GM18508 (cell line): ENCODE measurements around the gene ALKBH4.
A peak's percentile ranks its signal among the peaks of the same experiment; 100 is the strongest.
"Not testable (repeated sequence)": the region's sequence is repeated elsewhere in the genome, so short reads cannot be mapped to it uniquely, and the experiment has no call there.

Source experiments
- ATAC-seq: cut with Tn5 transposase; IDR thresholded peaks from one replicate; pipeline ENCODE4 v1.9.1; 2021; ENCODE audit warnings: moderate number of reproducible peaks; ENCODE audit not compliant: insufficient read depth, unreplicated experiment

Gene ALKBH4

DNA sequence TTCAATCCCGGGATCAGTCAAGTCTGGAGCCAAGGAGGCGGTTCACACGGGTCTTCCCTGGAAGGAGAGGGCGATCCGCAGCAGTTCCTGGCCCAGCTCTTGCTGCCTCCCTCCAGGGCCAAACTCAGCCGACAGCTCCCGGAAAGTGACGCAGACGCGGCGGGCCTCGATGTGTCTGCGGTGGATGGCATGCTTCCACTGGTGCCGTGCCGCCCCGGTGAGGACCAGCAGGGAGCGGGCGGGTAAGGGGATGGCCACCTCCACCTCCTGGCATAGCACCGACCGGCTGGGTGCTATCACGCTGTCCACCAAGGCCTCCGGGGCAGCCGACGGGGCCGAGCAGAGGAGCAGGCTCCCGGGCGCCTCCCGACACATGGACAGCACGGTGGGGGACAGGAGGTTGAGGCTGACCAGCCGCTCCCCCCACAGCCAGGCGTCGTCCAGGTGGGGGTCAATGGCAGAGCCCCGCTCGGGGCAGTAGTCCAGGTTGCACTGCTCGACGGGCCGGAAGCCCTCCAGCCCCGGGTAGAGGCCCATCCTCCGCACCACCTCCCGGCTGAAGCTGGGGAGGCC, 7.2 kb downstream of the ALKBH4 start:
- ATAC-seq = no peak

DNA sequence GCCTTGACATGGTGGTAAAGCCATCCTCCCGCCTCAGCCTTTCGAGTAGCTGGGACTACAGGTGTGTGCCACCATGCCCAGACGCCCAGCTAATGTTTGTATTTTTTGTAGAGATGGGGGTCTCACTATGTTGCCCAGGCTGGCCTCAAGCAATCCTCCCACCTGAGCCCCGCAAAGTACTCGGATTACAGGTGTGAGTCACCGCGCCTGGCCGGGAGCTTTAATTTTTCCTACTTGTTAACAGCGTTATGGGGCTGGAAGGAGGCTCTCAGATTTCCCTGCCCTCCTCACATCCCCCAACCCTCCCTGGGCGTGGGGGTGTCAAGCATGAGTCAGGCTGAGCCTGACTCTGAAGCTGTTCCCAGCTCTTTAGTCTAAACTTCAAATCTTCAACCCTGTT, 8.3 kb downstream of the ALKBH4 start:
- ATAC-seq = no peak

DNA sequence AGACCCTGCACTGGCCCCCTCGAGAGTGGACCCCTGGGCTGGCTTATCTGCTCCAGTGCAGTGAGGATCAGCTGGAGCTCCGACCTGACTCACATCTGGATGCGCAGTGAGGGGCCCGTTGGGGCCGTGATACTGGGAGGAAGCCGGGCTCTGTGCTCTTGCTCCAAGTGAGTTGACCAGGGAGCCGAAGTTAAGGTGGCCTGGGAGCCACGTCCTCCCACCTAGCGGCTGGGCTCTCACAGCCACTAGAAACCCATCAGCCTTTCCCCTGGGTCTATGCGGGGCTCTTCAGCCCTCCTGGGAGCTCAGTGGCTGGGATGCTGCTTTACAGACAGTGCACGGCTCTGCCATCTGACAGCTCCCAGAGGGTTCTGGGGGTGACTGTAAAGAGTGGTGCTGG, 9.1 kb downstream of the ALKBH4 start:
- ATAC-seq = no peak

DNA sequence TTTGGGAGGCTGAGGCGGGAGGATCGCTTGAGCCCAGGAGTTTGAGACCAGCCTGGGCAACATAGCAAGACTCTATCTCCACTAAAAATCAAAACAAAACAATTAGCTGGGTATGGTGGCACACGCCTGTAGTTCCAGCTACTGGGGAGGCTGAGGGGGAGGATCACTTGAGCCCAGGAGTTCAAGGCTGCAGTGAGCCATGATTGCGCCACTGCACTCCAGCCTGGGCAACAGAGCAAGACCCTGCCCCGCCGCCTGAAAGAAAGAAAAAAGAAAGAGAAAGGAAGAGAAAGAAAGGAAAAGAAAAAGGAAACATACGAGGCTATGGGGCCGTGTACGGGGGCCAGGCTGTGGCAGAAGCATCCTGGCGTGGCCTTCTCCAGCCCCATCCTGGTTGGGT, 9.7 kb downstream of the ALKBH4 start:
- ATAC-seq = not testable (repeated sequence)

DNA sequence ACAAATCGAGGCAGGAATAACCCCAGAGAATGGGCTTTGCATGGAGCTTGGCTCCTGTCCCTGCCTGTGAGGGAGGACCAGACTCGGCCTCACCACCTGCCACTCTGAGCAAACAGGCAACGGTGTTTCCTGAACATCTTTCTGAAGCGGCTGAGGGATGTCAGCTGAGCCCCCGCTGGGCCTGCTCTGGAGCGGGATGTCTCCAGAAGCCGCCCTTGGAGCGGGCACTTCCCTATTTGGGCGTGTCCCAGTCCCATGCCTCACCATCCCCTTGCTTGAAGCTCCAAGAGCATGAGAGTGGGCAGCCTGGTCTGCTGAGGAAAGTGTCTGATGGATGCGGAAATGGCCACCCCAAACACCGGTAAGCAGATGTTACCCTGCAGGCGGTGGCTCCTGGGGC, 10.2 kb downstream of the ALKBH4 start:
- ATAC-seq = no peak

DNA sequence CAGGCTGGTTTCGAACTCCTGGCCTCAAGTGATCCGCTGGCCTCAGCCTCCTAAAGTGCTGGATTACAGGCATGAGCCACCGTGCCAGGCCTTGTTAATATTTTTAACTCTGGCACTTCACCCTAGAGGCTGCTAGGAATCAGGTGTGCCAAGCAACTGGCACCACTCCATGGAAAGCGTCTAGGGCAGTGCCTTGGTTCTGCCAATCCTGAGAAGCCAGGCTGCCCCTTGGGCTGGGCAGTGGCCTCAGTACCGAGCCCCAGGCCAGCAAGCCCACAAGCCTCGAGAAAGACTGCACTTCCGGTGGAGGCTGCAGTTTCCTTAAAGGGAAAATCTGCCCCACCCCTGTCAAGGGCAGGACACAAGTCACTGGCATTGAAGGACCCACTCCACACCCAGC, 11.3 kb downstream of the ALKBH4 start:
- ATAC-seq = no peak

DNA sequence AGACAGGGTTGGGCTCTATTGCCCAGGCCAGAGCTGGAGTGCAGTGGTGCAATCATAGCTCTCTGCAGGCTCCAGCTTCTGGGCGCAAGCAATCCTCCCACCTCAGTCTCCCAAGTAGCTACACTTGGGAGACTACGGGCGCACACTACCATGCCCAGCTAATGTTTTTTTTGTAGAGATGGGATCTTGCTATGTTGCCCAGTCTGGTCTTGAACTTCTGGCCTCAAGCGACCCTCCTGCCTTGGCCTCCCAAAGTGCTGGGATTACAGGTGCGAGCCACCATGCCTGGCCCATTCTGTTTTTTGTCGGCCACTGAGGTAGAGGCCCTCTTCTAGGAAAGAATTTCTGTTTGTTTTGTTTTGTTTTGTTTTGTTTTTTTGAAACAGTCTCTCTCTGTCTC, 12.2 kb downstream of the ALKBH4 start:
- ATAC-seq = no peak

DNA sequence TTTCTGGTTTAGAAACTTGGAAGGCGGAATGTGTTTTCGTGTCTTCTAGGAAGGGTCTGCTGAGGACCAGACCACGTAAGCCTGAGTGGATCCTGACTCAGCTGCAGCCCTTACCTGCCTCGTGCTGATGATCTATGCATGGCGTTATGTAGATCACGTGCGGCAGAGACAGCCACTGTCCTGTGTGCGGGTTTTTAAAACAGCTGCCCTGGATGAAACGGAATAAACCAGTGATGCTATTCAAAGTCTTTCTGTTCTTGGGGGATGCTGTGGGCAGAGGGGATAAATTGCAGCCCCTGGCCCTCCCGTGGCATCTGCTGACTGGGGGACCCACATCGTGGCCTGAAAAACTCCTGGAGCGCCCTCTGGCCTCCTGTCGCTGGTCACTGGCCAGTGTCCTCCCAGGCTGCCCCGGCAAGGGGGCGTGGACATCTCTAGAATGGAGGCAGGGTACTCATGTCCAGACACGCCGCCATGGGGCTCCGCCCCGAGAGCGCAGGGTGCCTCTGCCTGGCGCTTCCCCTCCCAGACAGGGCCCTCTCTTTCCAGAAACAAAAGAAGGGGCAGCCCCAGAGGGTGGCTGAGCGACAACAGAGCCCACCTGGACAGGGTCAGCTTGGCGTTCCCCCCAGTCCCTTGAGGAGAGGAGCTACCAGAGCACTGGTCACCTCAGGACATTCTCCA, 13.2 kb downstream of the ALKBH4 start:
- no peak for ATAC-seq

DNA sequence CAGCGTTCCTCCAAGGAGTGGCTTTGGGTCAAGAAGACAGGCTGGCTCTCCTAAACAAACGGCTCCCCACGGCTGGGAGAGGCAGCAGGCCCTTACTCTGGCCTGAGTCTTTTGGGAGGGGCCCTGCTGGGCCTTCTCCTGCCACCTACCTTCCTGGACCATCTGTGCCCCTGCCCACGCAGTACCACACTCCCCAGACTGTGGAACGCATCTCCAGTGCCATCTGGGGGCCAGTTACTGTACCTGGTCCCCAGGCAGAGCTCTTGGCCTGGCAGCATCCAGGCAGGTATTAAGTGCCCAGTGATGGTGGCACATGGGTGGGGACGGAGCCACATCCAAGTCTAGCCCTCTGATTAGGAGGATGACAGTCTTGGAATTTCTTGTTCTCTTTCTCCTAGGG, 14.4 kb downstream of the ALKBH4 start:
- ATAC-seq = no peak

DNA sequence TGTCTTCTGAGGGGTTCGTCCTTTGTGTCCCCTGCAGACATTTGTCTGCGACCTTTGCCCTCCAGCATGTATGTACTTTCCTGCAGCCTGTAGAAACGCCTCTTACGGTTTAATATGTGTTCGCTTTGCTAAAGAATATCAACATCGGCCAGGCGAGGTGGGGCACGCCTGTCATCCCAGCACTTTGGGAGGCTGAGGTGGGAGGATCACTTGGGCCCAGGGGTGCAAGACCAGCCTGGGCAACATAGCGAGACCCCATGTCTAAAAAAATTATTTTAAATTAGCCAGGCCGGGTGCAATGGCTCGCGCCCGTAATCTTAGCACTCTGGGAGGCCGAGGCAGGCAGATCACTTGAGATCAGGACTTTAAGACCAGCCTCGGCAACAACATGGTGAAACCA, 15.5 kb downstream of the ALKBH4 start:
- no peak for ATAC-seq

DNA sequence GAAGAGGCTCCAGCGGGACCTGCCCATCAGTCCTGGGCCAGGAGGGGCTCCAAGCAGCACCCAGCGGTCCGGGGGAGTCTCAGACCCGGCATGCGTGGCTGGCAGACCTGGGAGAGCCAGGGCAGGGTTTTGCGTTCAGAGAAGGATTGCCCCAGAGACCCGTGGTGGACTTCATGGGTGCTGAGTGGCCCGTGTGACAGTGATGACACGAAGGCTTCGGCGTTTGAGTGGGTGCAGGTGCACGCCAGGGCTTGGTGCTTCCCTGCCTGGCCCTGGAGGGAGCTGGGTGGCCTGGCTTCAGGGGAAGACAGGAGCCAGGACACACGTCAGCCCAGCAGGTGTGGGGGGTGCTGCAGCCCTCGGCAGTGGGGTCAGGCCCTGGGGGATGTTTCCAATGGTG, 17.4 kb downstream of the ALKBH4 start:
- no peak for ATAC-seq

DNA sequence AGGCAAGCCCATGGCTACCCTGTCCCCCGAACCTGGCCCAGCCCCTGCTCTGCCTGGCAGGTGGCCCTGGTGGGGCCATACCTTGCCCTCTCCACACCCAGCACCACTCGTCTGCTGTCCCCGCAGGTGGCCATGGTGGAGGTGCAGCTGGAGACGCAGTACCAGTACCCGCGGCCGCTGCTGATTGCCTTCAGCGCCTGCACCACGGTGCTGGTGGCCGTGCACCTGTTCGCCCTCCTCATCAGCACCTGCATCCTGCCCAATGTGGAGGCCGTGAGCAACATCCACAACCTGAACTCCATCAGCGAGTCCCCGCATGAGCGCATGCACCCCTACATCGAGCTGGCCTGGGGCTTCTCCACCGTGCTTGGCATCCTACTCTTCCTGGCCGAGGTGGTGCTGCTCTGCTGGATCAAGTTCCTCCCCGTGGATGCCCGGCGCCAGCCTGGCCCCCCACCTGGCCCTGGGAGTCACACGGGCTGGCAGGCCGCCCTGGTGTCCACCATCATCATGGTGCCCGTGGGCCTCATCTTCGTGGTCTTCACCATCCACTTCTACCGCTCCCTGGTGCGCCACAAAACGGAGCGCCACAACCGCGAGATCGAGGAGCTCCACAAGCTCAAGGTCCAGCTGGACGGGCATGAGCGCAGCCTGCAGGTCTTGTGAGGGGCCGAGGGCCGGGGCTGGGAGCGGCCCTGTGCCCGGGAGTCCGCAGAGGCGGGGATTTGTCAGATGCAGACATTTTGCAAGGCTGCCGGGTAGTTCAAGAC, 18.1 kb downstream of the ALKBH4 start:
- no peak for ATAC-seq

DNA sequence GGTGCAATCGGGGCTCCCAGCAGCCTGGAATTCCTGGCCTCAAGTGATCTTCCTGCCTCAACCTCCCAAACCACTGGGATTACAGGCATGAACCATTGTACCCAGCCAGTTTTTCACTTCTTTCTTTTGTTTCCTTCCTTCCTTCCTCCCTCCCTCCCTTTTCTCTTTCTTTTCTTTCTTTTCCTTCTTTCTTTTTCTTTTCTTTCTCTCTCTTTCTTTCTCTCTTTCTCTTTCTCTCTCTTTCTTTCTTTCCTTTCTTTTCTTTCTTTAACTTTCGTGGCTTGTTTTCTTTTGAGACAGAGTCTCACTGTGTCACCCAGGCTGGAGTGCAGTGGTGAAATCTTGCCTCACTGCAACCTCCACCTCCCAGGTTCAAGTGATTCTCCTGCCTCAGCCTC, 19.0 kb downstream of the ALKBH4 start:
- ATAC-seq = no peak

DNA sequence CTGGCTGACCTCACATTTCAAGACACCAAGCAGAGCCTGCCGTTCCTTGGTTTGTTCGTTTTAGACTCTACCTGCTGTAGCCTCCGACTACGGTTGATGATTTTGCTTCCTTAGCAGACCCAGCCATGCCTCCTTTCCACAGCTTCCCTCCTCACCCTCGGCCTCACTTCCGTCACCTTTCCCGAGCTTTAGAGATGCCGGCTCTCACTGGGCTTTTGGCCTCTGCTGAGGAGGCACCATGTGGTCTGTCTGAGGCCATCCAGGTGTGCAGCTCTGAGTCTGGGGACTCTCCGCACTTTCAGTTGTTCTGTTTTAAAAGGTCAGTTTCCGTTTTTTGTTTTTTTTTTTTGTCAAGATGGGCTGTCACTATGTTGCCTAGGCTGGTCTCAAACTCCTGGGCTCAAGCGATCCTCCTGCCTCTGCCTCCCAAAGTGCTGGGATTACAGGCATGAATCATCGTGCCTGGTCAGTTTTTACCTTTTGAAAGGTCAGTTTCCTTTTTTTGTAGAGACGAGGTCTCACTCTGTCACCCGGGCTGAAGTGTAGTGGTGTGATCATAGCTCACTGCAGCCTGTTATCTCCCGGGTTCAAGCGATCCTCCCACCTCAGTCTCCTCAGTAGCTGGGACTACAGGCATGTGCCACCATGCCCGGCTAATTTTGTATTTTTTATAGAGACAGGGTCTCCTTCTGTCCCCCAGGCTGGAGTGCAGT, 19.5 kb downstream of the ALKBH4 start:
- peak; percentile 40 for ATAC-seq

DNA sequence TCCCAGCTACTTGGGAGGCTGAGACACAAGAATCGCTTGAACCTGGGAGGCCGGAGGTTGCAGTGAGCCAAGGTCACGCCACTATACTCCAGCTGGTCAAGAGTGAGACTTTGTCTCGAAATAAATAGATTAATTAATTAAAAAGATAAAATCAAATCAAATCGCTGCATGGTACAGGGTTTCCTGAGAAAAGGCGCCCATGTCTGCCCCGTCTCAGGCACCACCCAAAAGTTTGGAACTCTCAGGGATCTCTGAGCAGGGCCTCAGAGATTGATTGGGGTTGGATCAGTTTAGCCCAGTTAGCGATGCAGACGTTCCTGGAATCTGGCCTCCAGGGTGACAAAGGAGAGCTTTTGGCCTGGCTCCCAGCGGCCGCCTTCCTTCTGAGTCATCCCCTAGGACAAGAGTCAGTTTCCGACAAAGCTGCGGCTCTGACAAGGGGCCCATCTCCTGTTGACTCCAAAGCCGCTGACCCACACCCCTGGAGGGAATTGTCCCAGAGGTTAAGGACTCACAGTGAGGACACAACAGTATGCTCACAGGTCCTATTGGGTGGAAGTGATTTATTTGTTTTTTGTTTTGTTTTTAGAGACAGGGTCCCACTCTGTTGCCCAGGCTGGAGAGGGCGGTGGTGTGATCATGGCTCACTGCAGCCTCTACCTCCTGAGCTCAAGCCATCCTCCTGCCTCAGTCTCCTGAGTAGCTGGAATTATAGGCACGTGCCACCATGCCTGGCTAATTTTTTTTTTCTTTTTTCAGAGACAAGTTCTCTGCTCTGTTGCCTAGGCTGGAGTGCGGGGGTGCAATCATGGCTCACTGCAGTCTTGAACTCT, 24.5 kb downstream of the ALKBH4 start:
- no peak for ATAC-seq

DNA sequence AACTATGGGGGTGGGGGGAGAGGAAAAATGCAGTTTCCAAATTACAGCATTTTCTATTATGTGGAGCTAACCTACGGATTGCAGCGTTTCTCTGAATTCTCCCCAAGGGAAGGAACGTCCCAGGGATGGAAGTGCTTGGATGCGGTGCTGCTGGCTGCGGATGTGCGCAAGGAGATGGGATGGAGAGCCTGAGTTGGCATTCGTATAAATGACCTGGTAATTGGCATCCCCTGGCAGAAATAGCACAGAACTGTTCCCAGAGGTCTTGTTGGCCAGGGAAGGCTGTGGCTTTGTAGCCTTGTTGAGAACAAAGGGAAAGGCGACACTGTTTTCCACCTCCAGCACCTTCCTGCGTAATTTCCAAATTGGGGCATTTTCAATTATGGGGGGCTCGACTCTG, 28.5 kb downstream of the ALKBH4 start:
- ATAC-seq = no peak

DNA sequence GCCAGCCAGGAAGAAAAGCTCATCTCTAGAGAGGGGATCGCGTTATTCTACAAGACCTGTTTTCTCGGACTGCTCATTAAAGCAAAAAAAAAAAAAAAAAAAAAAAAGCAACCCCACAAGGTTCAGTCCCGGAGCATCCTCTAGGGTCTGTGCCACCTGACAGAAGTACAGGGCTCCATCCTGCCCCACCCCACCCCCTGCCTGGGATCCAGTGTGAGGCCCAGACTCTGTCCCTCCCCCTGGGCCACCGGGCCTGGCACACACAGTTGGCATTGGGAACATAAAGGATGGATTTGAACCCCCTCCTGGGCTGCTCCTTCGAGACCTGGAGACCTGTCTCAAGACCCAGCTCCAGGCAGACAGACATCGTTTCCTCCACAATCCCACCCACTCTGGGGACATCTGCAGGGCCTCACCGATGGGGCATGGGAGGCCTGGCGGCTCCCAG, 30.6 kb downstream of the ALKBH4 start:
- ATAC-seq = no peak

DNA sequence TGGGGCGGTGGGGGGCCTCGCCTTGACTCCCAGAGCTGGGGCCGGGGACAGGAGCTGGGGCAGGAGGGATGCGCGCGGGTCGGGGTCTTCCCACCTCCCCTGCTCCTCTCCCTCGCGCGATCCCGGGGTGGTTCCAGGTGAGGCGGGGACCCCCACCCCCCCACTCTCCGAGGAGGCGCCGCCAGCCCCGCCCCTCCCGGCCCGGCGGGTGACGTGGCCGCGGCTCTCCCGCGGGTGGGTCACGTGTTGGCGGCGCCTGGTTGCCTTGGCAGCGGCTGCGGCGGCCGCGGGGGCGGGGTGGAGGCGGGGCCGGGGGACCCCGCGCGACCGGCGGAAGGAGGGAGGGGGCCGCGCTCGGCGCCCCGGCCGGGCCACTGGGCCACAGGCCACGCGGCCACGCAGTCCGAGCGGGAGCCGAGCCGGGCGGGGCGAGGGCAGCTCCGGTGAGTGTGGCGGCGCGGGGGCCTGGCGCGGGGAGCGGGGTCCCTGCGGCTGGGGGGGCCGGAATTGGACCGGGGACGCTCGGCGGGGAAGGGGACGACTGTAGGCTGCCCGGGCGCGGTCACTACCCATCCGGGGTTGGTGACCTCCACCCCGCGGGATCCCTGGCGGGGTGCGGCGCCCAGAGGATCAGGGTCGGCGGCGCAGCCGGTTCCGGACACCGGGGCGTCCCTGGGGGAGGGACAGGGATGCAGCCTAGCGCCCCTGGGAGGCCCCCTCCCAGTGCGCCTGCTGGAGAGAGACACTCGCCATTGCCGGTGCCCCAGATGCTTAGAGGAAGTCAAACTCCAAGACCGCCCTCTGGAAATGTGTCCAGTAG, 31.2 kb downstream of the ALKBH4 start, which contains the start of gene ORAI2:
ORAI2 (plus strand) TSS at position 357 of the 820 bp plus-strand sequence. CDS start 5,382 bp downstream, outside the sequence.
- no peak for ATAC-seq
